ENCODE results near the gene CRIP2. TPM values are rescaled to one million over a fixed set of nuclear protein-coding genes. Genes with fewer than 3 reads are reported as not detected.

CRIP2 gene
- total and polyA plus RNA-seq, 9 of the 15 experiments (the other 6 are each of a cell fraction or from before 2014, with no cell fraction given): 0.18 to 2.0 (median 0.69) TPM; not detected in 1

DNA sequence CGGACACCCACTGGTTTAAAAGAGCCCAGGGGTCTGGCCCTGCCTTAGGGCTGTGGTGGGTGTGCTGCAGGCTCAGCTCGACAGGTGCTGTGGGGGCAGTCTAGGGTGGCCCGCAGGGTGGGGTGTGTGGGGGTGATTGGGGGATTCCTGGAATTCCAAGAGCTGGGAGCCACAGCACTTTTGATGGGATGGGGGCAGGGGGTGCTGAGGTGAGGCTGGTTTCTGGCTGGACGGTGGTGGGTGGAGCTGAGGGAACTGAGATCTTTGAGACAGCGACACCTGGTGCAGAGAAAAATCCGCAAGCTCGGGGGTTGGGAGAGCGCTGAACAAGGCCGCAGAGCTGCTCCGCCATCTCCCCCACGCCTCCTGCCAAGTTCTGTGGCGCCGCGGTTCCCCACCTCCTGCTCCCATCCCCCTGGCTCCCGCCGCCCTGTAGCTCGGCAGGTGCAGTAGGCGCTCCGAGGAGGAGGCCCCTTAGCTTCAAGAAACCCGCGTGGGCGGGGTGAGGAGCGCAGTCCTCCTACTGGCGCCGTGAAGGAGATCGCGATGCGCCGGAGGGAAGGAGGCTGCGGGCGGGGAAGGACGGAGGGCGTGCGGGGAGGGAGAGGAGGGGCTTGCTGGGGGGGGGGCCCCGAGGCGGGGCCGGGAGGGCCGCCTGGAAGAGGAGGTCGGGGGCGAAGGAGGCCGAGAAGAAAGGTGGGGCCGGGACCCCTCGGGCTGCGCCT lies 15.1 kb downstream of the CRIP2 start (continued):
- TF ChIP-seq RBM25 (IDR thresholded peaks at IDR 0.05; ENCODE audit: low read depth, low read length, severe bottlenecking) (no peak), EGR1 (conservative IDR thresholded peaks at IDR 0.05) (peak; percentile 84), ZNF445 (CRISPR knock-in tag; IDR thresholded peaks at IDR 0.05; ENCODE audit: low read depth) (no peak), DACH1 (IDR thresholded peaks at IDR 0.05; ENCODE audit: partially characterized antibody) (no peak), SREBF2 (CRISPR knock-in tag; IDR thresholded peaks at IDR 0.05) (no peak), PHB (CRISPR knock-in tag; IDR thresholded peaks at IDR 0.05) (no peak), LARP7 (IDR thresholded peaks at IDR 0.05) (no peak), GATAD2A (IDR thresholded peaks at IDR 0.05) (no peak), SRSF3 (IDR thresholded peaks at IDR 0.05; ENCODE audit: insufficient read depth, low read length) (no peak), FUS (optimal IDR thresholded peaks at IDR 0.05; ENCODE audit: low read depth, low read length) (no peak), NR2C2 (CRISPR knock-in tag; IDR thresholded peaks at IDR 0.05) (no peak), NR2C2 (tag; IDR thresholded peaks at IDR 0.05) (no peak), ZNF668 (CRISPR knock-in tag; IDR thresholded peaks at IDR 0.05) (no peak), MYC (IDR thresholded peaks at IDR 0.05; ENCODE audit: low read depth, low read length) (peak; percentile 52), MYC (CRISPR knock-in tag; IDR thresholded peaks at IDR 0.05; ENCODE audit: borderline replicate concordance, low read depth) (no peak), SUPT5H (IDR thresholded peaks at IDR 0.05) (0 out of 2 replicates have a peak, but pooled peaks have one; percentile 34)
- TF ChIP-seq, protein P1, sequence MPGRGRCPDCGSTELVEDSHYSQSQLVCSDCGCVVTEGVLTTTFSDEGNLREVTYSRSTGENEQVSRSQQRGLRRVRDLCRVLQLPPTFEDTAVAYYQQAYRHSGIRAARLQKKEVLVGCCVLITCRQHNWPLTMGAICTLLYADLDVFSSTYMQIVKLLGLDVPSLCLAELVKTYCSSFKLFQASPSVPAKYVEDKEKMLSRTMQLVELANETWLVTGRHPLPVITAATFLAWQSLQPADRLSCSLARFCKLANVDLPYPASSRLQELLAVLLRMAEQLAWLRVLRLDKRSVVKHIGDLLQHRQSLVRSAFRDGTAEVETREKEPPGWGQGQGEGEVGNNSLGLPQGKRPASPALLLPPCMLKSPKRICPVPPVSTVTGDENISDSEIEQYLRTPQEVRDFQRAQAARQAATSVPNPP (IDR thresholded peaks at IDR 0.05; ENCODE audit: borderline replicate concordance, insufficient read depth, insufficient read length): no peak
- TF ChIP-seq, protein P2, sequence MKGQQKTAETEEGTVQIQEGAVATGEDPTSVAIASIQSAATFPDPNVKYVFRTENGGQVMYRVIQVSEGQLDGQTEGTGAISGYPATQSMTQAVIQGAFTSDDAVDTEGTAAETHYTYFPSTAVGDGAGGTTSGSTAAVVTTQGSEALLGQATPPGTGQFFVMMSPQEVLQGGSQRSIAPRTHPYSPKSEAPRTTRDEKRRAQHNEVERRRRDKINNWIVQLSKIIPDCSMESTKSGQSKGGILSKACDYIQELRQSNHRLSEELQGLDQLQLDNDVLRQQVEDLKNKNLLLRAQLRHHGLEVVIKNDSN (CRISPR knock-in tag; IDR thresholded peaks at IDR 0.05): no peak
- TF ChIP-seq, protein P3, sequence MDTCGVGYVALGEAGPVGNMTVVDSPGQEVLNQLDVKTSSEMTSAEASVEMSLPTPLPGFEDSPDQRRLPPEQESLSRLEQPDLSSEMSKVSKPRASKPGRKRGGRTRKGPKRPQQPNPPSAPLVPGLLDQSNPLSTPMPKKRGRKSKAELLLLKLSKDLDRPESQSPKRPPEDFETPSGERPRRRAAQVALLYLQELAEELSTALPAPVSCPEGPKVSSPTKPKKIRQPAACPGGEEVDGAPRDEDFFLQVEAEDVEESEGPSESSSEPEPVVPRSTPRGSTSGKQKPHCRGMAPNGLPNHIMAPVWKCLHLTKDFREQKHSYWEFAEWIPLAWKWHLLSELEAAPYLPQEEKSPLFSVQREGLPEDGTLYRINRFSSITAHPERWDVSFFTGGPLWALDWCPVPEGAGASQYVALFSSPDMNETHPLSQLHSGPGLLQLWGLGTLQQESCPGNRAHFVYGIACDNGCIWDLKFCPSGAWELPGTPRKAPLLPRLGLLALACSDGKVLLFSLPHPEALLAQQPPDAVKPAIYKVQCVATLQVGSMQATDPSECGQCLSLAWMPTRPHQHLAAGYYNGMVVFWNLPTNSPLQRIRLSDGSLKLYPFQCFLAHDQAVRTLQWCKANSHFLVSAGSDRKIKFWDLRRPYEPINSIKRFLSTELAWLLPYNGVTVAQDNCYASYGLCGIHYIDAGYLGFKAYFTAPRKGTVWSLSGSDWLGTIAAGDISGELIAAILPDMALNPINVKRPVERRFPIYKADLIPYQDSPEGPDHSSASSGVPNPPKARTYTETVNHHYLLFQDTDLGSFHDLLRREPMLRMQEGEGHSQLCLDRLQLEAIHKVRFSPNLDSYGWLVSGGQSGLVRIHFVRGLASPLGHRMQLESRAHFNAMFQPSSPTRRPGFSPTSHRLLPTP (IDR thresholded peaks at IDR 0.05; ENCODE audit: borderline replicate concordance, extremely low read depth, insufficient read length): no peak
- TF ChIP-seq, protein P4, sequence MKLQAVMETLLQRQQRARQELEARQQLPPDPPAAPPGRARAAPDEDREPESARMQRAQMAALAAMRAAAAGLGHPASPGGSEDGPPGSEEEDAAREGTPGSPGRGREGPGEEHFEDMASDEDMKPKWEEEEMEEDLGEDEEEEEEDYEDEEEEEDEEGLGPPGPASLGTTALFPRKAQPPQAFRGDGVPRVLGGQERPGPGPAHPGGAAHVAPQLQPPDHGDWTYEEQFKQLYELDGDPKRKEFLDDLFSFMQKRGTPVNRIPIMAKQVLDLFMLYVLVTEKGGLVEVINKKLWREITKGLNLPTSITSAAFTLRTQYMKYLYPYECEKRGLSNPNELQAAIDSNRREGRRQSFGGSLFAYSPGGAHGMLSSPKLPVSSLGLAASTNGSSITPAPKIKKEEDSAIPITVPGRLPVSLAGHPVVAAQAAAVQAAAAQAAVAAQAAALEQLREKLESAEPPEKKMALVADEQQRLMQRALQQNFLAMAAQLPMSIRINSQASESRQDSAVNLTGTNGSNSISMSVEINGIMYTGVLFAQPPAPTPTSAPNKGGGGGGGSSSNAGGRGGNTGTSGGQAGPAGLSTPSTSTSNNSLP (IDR thresholded peaks at IDR 0.05; ENCODE audit: borderline replicate concordance, low read depth, low read length): no peak
- TF ChIP-seq, protein P5, sequence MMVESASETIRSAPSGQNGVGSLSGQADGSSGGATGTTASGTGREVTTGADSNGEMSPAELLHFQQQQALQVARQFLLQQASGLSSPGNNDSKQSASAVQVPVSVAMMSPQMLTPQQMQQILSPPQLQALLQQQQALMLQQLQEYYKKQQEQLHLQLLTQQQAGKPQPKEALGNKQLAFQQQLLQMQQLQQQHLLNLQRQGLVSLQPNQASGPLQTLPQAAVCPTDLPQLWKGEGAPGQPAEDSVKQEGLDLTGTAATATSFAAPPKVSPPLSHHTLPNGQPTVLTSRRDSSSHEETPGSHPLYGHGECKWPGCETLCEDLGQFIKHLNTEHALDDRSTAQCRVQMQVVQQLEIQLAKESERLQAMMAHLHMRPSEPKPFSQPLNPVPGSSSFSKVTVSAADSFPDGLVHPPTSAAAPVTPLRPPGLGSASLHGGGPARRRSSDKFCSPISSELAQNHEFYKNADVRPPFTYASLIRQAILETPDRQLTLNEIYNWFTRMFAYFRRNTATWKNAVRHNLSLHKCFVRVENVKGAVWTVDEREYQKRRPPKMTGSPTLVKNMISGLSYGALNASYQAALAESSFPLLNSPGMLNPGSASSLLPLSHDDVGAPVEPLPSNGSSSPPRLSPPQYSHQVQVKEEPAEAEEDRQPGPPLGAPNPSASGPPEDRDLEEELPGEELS (CRISPR knock-in tag; IDR thresholded peaks at IDR 0.05; ENCODE audit: borderline replicate concordance): no peak
